GM12873 (cell line): ENCODE data around the gene TXN.

Experiments used
- CTCF ChIP-seq: IDR thresholded peaks from 2 replicates; pipeline ENCODE4 v1.5.1; 2012; ENCODE audit warnings: low read depth, mild to moderate bottlenecking, moderate library complexity, low read length, control low read depth; ENCODE audit not compliant: insufficient read depth; ENCODE audit errors: missing control alignments

The TXN gene

DNA sequence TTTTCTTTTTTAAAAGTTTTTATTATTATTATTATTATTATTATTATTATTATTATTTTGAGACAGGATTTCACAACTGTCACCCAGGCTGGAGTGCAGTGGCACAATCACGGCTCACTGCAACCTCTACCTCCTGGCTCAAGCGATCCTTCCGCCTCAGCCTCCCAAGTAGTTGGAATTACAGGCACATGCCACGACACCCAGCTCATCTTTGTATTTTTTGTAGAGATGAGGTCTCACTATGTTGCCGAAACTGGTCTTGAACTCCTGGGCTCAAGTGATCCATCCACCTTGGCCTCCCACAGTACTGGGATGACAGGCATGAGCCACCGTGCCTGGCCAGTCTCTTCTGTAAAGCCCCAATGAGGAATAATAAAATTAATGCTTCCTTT lies 31.0 kb upstream of the TXN start:
- no peak for TF ChIP-seq CTCF

DNA sequence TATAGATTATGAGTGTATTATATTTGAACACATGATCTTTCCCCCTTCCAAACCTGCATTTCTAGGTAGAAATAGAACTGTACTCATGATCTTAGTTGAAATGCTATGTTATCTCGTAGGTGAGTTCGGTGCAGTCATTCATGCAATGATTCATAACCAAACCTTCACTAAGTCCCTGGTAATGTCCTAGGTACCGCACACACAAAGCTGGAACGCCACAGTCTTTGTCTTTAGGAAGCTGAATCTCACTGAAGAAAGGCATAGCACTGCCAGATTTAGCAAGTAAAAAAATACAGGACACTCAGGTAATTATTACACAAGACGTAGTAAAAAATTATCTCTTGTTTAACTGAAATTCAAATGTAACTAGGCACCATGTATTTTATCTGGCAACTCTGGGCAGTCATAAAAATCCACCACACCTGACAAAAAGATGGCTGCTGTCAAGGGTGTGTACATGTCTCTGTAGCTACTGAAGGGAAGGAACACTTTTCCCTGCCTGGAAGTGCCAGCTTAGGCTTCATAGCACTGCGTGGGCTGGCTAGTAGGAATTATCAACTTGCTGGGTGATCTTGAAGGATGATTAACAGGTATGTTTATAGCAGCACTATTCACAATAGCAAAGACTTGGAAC lies 28.0 kb upstream of the TXN start:
- TF ChIP-seq CTCF, result no peak

DNA sequence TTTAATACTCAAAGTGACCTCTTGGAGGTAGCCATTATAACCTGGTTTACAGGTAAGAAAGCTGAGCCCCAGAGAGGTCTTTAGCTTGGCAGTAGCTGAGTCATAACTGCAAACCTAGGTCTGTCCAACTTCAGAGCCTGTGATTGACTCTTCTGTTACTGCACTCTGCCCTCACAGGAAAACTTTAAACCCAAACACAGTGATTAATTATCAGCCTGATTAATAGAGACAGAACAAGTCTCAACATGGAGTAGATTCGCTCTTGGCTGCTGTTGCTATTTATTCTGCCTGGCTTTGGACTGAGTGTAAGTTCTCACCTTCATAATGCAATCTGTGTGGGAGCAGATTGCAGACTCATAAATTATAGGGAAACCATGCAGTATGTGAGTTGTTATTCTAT lies 27.4 kb upstream of the TXN start:
- no peak for TF ChIP-seq CTCF

GRCh38 chr9:110282739-110283081 lies 26.4 kb upstream of the TXN start:
- no peak for TF ChIP-seq CTCF

GRCh38 chr9:110282018-110282738 lies 25.9 kb upstream of the TXN start:
- no peak for TF ChIP-seq CTCF

DNA sequence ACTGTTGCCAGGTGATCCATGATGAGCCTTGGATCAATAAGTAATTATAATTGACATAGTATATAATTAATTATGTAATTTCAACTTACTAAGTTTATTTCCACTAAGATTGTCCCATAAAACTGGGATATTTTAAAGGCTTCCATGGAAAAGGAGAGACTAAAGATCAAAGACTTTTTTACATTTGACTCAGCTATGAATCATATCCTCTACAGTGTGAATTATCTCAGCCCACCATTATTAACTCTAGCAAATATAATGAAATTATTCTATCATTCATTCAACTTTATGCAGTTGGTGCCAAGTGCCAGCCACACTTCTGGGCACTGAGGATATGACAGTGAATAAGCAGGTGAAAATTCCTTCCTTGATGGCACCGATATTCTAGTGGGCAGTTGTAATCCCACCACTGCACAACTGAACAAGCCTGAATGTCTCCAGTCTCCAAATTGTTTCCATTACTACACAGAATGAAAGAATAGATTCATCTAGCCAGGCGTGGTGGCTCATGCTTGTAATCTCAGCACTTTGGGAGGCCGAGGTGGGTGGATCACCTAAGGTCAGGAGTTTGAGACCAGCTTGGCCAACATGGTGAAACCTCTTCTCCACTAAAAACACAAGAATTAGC lies 21.9 kb upstream of the TXN start:
- no peak for TF ChIP-seq CTCF

DNA sequence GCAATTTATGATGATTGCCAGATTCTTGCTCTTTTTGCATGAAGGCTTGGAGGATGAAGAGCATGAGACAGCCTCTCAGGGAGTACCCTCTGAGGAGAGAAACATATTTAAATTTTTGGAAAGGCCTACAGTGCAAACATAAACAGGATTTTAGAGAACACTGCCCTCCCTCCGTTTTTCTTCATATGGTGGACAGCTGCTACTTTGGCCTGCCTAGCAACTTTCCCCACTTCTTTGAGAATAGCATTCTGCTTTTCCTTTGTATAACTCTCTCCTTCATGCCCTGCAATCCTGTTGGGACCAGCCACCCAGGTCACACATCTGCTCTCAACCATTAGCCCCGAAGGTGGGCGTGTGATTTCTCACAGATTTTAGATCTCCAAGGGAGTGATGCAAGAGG lies 20.5 kb upstream of the TXN start:
- no peak for TF ChIP-seq CTCF
